T-helper 17 cell (primary cell): Measurements from ENCODE around the gene CEACAM7. TPM values are rescaled to one million over a fixed set of nuclear protein-coding genes. Genes with fewer than 3 reads are reported as not detected.

ENCODE experiments used
- ATAC-seq: fragments of 150-1000 bp; cut with Tn5 transposase; 2 replicates; pipeline ENCODE4 v1.10.0; 2021; ENCODE audit warnings: mild to moderate bottlenecking, moderate library complexity
- DNase-seq, 3 donors: peaks; one replicate each; pipeline versions ENCODE4 v3.0.0 to v3.0.0-alpha.2; 2020 to 2021
- H3K9me3 ChIP-seq: one replicate; pipeline ENCODE4 v1.7.0; 2013; ENCODE audit warnings: low read length, mild to moderate bottlenecking; ENCODE audit not compliant: control insufficient read depth, poor library complexity, severe bottlenecking
- H3K27ac Mint-ChIP-seq: one replicate; pipeline ENCODE4 v1.8.0; 2022; ENCODE audit warnings: mild to moderate bottlenecking, moderate library complexity, mixed read lengths
- H3K27me3 Mint-ChIP-seq: one replicate; pipeline ENCODE4 v1.8.0; 2022; ENCODE audit warnings: mixed read lengths
- H3K36me3 Mint-ChIP-seq: one replicate; pipeline ENCODE4 v1.8.0; 2022; ENCODE audit warnings: low read depth, mixed read lengths
- H3K4me1 Mint-ChIP-seq: one replicate; pipeline ENCODE4 v1.8.0; 2022; ENCODE audit warnings: mild to moderate bottlenecking, mixed read lengths
- H3K4me3 Mint-ChIP-seq: one replicate; pipeline ENCODE4 v1.8.0; 2022; ENCODE audit warnings: mild to moderate bottlenecking, moderate library complexity, mixed read lengths
- total RNA-seq, 4 donors: library from RNA in 2 of 4; stranded (reverse) in 2 of 4; gene quantifications; one replicate each; pipeline ENCODE4 v1.2.3 and lab custom pipeline; 2022 to 2026

Gene CEACAM7
- total RNA-seq, 2 donors from 2014 or later = not detected

DNA sequence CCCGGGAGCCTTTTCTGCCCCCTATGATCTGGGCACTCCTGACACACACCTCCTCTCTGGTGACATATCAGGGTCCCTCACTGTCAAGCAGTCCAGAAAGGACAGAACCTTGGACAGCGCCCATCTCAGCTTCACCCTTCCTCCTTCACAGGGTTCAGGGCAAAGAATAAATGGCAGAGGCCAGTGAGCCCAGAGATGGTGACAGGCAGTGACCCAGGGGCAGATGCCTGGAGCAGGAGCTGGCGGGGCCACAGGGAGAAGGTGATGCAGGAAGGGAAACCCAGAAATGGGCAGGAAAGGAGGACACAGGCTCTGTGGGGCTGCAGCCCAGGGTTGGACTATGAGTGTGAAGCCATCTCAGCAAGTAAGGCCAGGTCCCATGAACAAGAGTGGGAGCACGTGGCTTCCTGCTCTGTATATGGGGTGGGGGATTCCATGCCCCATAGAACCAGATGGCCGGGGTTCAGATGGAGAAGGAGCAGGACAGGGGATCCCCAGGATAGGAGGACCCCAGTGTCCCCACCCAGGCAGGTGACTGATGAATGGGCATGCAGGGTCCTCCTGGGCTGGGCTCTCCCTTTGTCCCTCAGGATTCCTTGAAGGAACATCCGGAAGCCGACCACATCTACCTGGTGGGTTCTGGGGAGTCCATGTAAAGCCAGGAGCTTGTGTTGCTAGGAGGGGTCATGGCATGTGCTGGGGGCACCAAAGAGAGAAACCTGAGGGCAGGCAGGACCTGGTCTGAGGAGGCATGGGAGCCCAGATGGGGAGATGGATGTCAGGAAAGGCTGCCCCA lies 8.5 kb upstream of the CEACAM7 start:
- no peak overlapping the region for H3K27ac Mint-ChIP-seq
- no peak for DNase-seq
- peaks cover 71% of the 10 kb centered on the region for H3K27me3 Mint-ChIP-seq
- peaks cover 2% of the 10 kb centered on the region for H3K4me1 Mint-ChIP-seq
- H3K4me3 Mint-ChIP-seq = no peak overlapping the region
- no peak for ATAC-seq
- H3K36me3 Mint-ChIP-seq = peaks cover 4% of the 10 kb centered on the region
- no peaks in the 10 kb centered on the region for H3K9me3 ChIP-seq

DNA sequence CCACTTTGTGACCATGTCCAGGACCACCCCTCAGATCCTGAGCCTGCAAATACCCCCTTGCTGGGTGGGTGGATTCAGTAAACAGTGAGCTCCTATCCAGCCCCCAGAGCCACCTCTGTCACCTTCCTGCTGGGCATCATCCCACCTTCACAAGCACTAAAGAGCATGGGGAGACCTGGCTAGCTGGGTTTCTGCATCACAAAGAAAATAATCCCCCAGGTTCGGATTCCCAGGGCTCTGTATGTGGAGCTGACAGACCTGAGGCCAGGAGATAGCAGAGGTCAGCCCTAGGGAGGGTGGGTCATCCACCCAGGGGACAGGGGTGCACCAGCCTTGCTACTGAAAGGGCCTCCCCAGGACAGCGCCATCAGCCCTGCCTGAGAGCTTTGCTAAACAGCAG lies 7.7 kb upstream of the CEACAM7 start:
- DNase-seq (no peak), ATAC-seq (no peak)
- peaks cover 4% of the 10 kb centered on the region for H3K36me3 Mint-ChIP-seq
- peaks cover 9% of the 10 kb centered on the region for H3K4me1 Mint-ChIP-seq
- H3K4me3 Mint-ChIP-seq = no peak overlapping the region
- no peaks in the 10 kb centered on the region for H3K9me3 ChIP-seq
- no peak overlapping the region for H3K27ac Mint-ChIP-seq
- peaks cover 76% of the 10 kb centered on the region for H3K27me3 Mint-ChIP-seq

DNA sequence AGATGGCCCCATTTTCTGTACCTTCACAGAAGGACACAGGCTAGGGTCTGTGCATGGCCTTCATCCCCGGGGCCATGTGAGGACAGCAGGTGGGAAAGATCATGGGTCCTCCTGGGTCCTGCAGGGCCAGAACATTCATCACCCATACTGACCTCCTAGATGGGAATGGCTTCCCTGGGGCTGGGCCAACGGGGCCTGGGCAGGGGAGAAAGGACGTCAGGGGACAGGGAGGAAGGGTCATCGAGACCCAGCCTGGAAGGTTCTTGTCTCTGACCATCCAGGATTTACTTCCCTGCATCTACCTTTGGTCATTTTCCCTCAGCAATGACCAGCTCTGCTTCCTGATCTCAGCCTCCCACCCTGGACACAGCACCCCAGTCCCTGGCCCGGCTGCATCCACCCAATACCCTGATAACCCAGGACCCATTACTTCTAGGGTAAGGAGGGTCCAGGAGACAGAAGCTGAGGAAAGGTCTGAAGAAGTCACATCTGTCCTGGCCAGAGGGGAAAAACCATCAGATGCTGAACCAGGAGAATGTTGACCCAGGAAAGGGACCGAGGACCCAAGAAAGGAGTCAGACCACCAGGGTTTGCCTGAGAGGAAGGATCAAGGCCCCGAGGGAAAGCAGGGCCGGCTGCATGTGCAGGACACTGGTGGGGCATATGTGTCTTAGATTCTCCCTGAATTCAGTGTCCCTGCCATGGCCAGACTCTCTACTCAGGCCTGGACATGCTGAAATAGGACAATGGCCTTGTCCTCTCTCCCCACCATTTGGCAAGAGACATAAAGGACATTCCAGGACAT lies 7.0 kb upstream of the CEACAM7 start:
- no peak overlapping the region for H3K4me3 Mint-ChIP-seq
- H3K9me3 ChIP-seq = no peaks in the 10 kb centered on the region
- no peak overlapping the region for H3K27ac Mint-ChIP-seq
- H3K4me1 Mint-ChIP-seq = peaks cover 9% of the 10 kb centered on the region
- DNase-seq (no peak), ATAC-seq (no peak)
- peaks cover 77% of the 10 kb centered on the region for H3K27me3 Mint-ChIP-seq
- H3K36me3 Mint-ChIP-seq = peaks cover 4% of the 10 kb centered on the region

- DNase-seq (no peak), ATAC-seq (no peak)
- Mint-ChIP-seq H3K4me3 (no peak overlapping the region), H3K4me1 (peaks cover 9% of the 10 kb centered on the region), H3K36me3 (peaks cover 4% of the 10 kb centered on the region), H3K27ac (no peak overlapping the region), H3K27me3 (peaks cover 73% of the 10 kb centered on the region)
- no peaks in the 10 kb centered on the region for H3K9me3 ChIP-seq
Observed at GRCh38 chr19:41694196-41694595, 6.1 kb upstream of the CEACAM7 start.

GRCh38 chr19:41691268-41691970 lies 3.3 kb upstream of the CEACAM7 start:
- Mint-ChIP-seq H3K4me3 (peak overlapping the region; percentile 37), H3K27me3 (peaks cover 68% of the 10 kb centered on the region), H3K36me3 (peaks cover 4% of the 10 kb centered on the region), H3K4me1 (peaks cover 7% of the 10 kb centered on the region), H3K27ac (no peak overlapping the region)
- no peaks in the 10 kb centered on the region for H3K9me3 ChIP-seq
- ATAC-seq = peak; percentile 57
- DNase-seq = peak in 1 of 3 donors; percentile 45

DNA sequence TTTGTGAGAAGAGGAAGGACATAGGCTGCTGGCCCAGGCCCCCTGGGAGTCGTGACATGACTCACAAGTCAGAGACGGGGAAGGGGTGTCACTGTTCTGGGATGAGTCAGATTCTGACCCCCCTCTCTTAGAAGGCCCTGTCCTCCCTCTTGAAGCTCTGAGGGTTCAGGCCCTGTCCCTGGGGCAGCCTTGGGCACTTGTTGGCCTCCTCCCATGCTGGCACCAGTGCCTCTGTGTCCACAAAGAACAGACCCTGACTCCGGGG lies 2.7 kb upstream of the CEACAM7 start:
- peaks cover 7% of the 10 kb centered on the region for H3K4me1 Mint-ChIP-seq
- ATAC-seq (no peak), DNase-seq (no peak)
- peaks cover 4% of the 10 kb centered on the region for H3K36me3 Mint-ChIP-seq
- H3K4me3 Mint-ChIP-seq = no peak overlapping the region
- no peak overlapping the region for H3K27ac Mint-ChIP-seq
- H3K27me3 Mint-ChIP-seq = peaks cover 63% of the 10 kb centered on the region
- no peaks in the 10 kb centered on the region for H3K9me3 ChIP-seq

DNA sequence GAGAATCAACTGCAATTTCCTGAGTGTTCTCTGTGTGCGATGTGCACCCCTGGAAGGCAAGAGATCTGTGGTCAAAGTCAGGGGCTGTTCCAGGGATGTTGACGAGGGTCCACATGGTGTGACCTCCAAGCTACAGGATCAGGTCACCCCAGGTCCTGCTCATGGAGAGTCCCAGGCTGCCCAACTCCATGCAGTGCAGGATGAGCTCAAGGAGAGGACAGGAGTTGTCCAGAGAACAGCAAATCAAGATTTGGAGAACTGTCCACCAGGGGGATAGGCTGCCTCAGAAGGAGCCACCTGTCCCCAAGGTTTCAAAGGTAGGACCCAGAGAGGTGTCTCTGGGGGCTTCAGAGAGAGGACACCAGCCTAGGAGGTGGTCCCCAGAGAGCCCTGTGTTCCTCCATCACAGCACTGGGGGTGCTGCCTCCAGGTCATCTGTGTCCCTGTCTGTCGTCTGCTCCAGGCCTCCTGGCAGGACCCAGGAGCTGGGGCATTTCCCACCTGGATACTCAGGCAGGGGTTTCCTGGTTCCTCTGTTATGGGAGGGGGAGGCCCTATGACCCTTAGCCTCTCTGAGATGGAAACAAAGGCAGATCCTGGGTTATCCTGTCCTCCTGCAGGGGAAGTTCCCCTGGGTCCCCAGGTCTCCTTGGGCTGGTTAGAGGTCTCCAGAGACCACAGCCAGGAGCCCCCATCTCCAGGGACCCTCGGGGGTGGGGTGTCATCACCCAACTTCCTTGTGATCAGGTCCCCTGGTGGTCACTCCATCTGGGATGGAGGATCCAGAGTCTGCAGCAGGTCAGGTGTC lies 2.1 kb upstream of the CEACAM7 start:
- no peak for ATAC-seq
- Mint-ChIP-seq H3K36me3 (peaks cover 4% of the 10 kb centered on the region), H3K27me3 (peaks cover 59% of the 10 kb centered on the region), H3K27ac (no peak overlapping the region), H3K4me1 (peaks cover 7% of the 10 kb centered on the region), H3K4me3 (no peak overlapping the region)
- H3K9me3 ChIP-seq = no peaks in the 10 kb centered on the region
- no peak for DNase-seq

DNA sequence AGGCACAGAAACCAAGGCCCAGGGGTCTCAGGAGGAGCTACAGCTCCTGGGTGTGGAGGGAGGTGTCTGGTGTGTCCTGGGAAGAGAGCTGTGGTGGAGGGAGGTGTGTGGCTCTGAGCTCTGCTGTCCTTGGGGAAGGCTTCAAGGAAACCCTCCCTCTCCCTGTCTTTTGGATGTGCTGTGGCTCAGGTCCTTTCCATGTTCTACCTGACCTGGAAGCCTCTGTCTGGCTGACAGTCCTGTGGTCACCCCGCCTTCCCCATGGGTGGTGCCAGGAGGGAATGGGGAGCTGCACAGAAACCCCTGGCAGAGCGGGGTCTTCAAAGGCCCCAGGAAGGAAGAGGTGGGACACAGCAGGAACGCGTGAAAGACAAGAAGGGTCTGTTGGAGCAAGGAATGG lies 617 bp upstream of the CEACAM7 start:
- ATAC-seq (no peak), DNase-seq (no peak)
- peaks cover 7% of the 10 kb centered on the region for H3K4me1 Mint-ChIP-seq
- no peak overlapping the region for H3K4me3 Mint-ChIP-seq
- H3K9me3 ChIP-seq = no peaks in the 10 kb centered on the region
- H3K27ac Mint-ChIP-seq = no peak overlapping the region
- peaks cover 59% of the 10 kb centered on the region for H3K27me3 Mint-ChIP-seq
- H3K36me3 Mint-ChIP-seq = peaks cover 4% of the 10 kb centered on the region

GRCh38 chr19:41687419-41687818 lies 651 bp downstream of the CEACAM7 start:
- ATAC-seq (no peak), DNase-seq (no peak)
- Mint-ChIP-seq H3K27me3 (peaks cover 61% of the 10 kb centered on the region), H3K4me3 (no peak overlapping the region), H3K36me3 (no peaks in the 10 kb centered on the region), H3K27ac (no peak overlapping the region), H3K4me1 (peaks cover 7% of the 10 kb centered on the region)
- no peaks in the 10 kb centered on the region for H3K9me3 ChIP-seq

DNA sequence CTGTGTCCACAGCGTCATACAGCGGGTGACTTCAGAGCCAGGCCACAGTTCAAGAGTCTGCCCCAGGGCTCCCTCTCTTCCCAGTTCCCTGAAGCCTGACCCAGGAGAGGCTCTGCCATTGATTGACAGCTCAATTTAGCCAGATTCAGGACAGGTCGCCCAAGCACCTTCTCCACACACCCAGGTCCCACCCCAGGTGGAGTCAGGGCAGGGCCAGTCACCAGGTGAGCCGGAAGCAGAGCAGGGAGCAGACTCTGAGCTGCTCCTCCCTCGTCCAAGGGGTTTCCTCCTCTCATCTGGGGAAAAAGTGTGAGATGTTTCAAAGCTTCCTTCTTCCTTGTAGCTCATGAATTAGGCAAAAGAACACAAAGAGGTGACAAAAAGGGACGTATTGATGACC lies 5.6 kb downstream of the CEACAM7 start:
- ATAC-seq (no peak), DNase-seq (no peak)
- no peaks in the 10 kb centered on the region for H3K36me3 Mint-ChIP-seq
- H3K27me3 Mint-ChIP-seq = peaks cover 68% of the 10 kb centered on the region
- H3K9me3 ChIP-seq = no peaks in the 10 kb centered on the region
- H3K27ac Mint-ChIP-seq = no peak overlapping the region
- H3K4me3 Mint-ChIP-seq = no peak overlapping the region
- H3K4me1 Mint-ChIP-seq = peaks cover 3% of the 10 kb centered on the region

DNA sequence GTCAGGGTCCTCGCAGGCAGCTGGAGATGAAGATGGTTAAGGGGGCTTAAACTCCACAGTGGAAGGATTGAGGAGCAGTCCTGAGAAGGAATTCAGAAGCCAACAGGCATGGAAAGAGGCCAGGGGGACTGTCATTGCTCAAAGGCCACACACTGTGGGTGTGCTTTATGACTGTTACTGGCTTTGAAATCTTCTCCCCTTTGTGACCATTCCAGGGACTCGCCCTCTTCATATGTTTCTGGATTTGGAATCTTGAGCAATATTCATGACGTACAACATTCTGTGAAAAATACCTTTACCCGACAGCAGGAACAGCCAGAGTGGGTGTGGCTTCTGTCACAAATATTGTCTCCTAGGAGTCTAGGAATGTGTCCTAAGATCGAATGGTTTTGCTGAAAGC lies 16.6 kb downstream of the CEACAM7 start:
- H3K27ac Mint-ChIP-seq = no peak overlapping the region
- H3K36me3 Mint-ChIP-seq = peaks cover 9% of the 10 kb centered on the region
- no peak for ATAC-seq
- H3K4me1 Mint-ChIP-seq = no peaks in the 10 kb centered on the region
- no peak for DNase-seq
- no peak overlapping the region for H3K4me3 Mint-ChIP-seq
- H3K27me3 Mint-ChIP-seq = peaks cover 75% of the 10 kb centered on the region
- H3K9me3 ChIP-seq = no peaks in the 10 kb centered on the region

- H3K27ac Mint-ChIP-seq = no peak overlapping the region
- peaks cover 6% of the 10 kb centered on the region for H3K9me3 ChIP-seq
- ATAC-seq (no peak), DNase-seq (no peak)
- peaks cover 9% of the 10 kb centered on the region for H3K36me3 Mint-ChIP-seq
- H3K27me3 Mint-ChIP-seq = peaks cover 69% of the 10 kb centered on the region
- H3K4me1 Mint-ChIP-seq = no peaks in the 10 kb centered on the region
- no peak overlapping the region for H3K4me3 Mint-ChIP-seq
Observed at GRCh38 chr19:41670755-41671154, 17.3 kb downstream of the CEACAM7 start.

GRCh38 chr19:41668315-41668714 lies 19.8 kb downstream of the CEACAM7 start:
- no peaks in the 10 kb centered on the region for H3K4me1 Mint-ChIP-seq
- ATAC-seq = no peak
- H3K27me3 Mint-ChIP-seq = peaks cover 53% of the 10 kb centered on the region

More at GRCh38 chr19:41668315-41668714, 19.8 kb downstream of the CEACAM7 start:
- DNase-seq = no peak
- H3K9me3 ChIP-seq = peaks cover 9% of the 10 kb centered on the region
- H3K4me3 Mint-ChIP-seq = no peak overlapping the region
- peaks cover 9% of the 10 kb centered on the region for H3K36me3 Mint-ChIP-seq
- no peak overlapping the region for H3K27ac Mint-ChIP-seq
